Psoas muscle (tissue), 8 donors: ENCODE data around the gene TARBP1. TPM values are rescaled to one million over a fixed set of nuclear protein-coding genes. Genes with fewer than 3 reads are reported as not detected.
A peak's percentile ranks its signal among the peaks of the same experiment; 100 is the strongest.
"Not testable (repeated sequence)": the region's sequence is repeated elsewhere in the genome, so short reads cannot be mapped to it uniquely, and the experiment has no call there.

ENCODE experiments used
- ATAC-seq, 4 donors: fragments of 200-7000 bp; cut with Tn5 transposase; one replicate each; pipeline ENCODE4 v1.9.1; 2020; ENCODE audit warnings: moderate library complexity in 3 of 4, mild to moderate bottlenecking in 2 of 4
- DNase-seq, 2 donors: peaks; one replicate each; pipeline ENCODE4 v3.0.0-alpha.2; 2020
- H3K27ac ChIP-seq: fragments of 200-600 bp; one replicate; pipeline ENCODE4 v1.8.0; 2022
- H3K27me3 ChIP-seq, 3 donors: fragments of 200-600 bp in 1 of 3; one replicate each; pipeline versions ENCODE4 v1.6.1 to v1.8.0; 2013 to 2022; ENCODE audit warnings: low read length in 2 of 3, mild to moderate bottlenecking in 2 of 3, moderate library complexity in 1 of 3; ENCODE audit not compliant: insufficient read depth in 3 of 3
- H3K36me3 ChIP-seq, 2 donors: fragments of 200-600 bp in 1 of 2; one replicate each; pipeline versions ENCODE4 v1.6.1 to v1.8.0; 2013 to 2022; ENCODE audit warnings: low read depth in 1 of 2, mild to moderate bottlenecking in 1 of 2, moderate library complexity in 1 of 2; ENCODE audit not compliant: insufficient read depth in 1 of 2
- H3K4me1 ChIP-seq: fragments of 200-600 bp; one replicate; pipeline ENCODE4 v1.8.0; 2022
- H3K4me3 ChIP-seq: fragments of 200-600 bp; one replicate; pipeline ENCODE4 v1.8.0; 2022; ENCODE audit warnings: mild to moderate bottlenecking
- H3K9me3 ChIP-seq: fragments of 200-600 bp; one replicate; pipeline ENCODE4 v1.8.0; 2022
- CTCF ChIP-seq: fragments of 200-600 bp; IDR thresholded peaks from one replicate; pipeline ENCODE4 v1.8.0; 2022; ENCODE audit warnings: antibody characterized with exemption
- WGBS, 3 donors: extraction: QIAGEN DNeasy Blood & Tissue Kit; methylation state at CpG; one replicate each; pipeline versions ENCODE4 v1.1.6 to v1.1.7; 2013; 5-methylcytosine and 5-hydroxymethylcytosine counted together
- intact Hi-C, 2 donors: fragments of 100-400 bp; cut with DNase I; formaldehyde crosslinking; loops; one replicate each; pipeline versions ENCODE4 v1.11.0 to v1.14.2; 2022
- polyA plus RNA-seq, 3 donors: library from polyadenylated mRNA; stranded (reverse); fragments of 200-250 nt; gene quantifications; one replicate each; pipeline ENCODE4 v1.2.3, GENCODE V29; 2013
- total RNA-seq, 4 donors: library from RNA; stranded (reverse); fragmentation: NEBNext Ultra II Directional in 2 of 4; extraction: Animal tissue kit (Norgen Biotek cat#: 25700) in 2 of 4; gene quantifications; one replicate each; pipeline versions ENCODE4 v1.2.1 to v1.2.4, GENCODE V29; 2021 to 2023
- donor health status: healthy with polysubstance abuse.
- donor health status: DM: no; HTN: no; CAD: no; lungs with moderate emphysema.
- donor health status: Bipolar disorder and iron deficiency.
- donor health status: healthy.
- donor health status: DM: yes; HTN: yes; CAD: no.
- donor health status: DM: no; HTN: no; CAD: no.
- donor health status: DM: no; HTN: no; CAD: no.
- donor health status: DM: yes; HTN: yes; CAD: no.

Gene TARBP1
- total and polyA plus RNA-seq, 7 donors, result 5.8 to 10.5 (median 8.5) TPM

DNA sequence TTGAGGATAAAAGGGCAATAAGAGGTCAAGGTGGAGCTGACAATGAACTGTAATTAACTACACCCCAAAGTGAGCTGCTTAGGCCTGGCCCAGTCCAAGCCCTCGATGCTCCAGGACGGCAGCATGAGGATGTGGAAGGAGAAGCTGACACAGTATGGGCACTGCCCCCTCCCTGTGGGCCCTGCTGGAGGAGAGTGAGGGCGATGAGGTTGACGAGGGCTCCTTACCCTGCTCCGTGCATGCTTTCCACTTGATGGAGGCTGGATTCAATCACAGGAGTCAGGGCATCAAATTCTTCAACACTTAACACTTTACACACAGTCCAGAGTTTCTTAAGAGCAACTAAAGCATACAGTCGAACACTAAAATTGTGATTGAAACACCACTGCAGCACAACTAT lies 73.3 kb downstream of the TARBP1 start:
- Histone ChIP-seq H3K9me3 (no peaks in the 10 kb centered on the region), H3K4me1 (no peaks in the 10 kb centered on the region), H3K4me3 (no peak overlapping the region), H3K27ac (no peak overlapping the region), H3K27me3 (no peaks in the 10 kb centered on the region), H3K36me3 (peaks cover 0 to 33% of the 10 kb centered on the region in 2 donors)
- intact Hi-C loops, result loop anchor here in 1 of 2 donors (5.0 kb wide), 1 partner anchor 33 kb away; the partner anchor contains the start of gene COA6
- DNase-seq (no peak), ATAC-seq (no peak)
- no peak for TF ChIP-seq CTCF
- 72 to 84% (median 73%) methylated on average over 6 of the region's 6 CpGs for WGBS, 3 donors

GRCh38 chr1:234402939-234403338 lies 76.0 kb downstream of the TARBP1 start:
- Histone ChIP-seq H3K4me3 (no peak overlapping the region), H3K27me3 (no peaks in the 10 kb centered on the region), H3K4me1 (peaks cover 14% of the 10 kb centered on the region), H3K9me3 (no peaks in the 10 kb centered on the region), H3K36me3 (peaks cover 0 to 13% of the 10 kb centered on the region in 2 donors), H3K27ac (peak overlapping the region; percentile 31)
- intact Hi-C loops, result no loop called here
- TF ChIP-seq CTCF, result no peak
- ATAC-seq (peak in 1 of 4 donors; percentile 41), DNase-seq (no peak)
- 91 to 93% (median 92%) methylated on average over 3 of the region's 3 CpGs for WGBS, 3 donors

GRCh38 chr1:234401658-234402057 lies 77.3 kb downstream of the TARBP1 start:
- DNase-seq, result no peak
- H3K4me3 ChIP-seq, result no peak overlapping the region
- H3K36me3 ChIP-seq, result peaks cover 0 to 13% of the 10 kb centered on the region in 2 donors
- H3K4me1 ChIP-seq, result peaks cover 15% of the 10 kb centered on the region
- TF ChIP-seq CTCF, result no peak
- H3K27me3 ChIP-seq, result no peaks in the 10 kb centered on the region
- no peaks in the 10 kb centered on the region for H3K9me3 ChIP-seq
- H3K27ac ChIP-seq, result no peak overlapping the region
- intact Hi-C loops, result no loop called here
- no peak for ATAC-seq
- WGBS, 3 donors, result 95 to 96% (median 95%) methylated on average over 3 of the region's 3 CpGs

DNA sequence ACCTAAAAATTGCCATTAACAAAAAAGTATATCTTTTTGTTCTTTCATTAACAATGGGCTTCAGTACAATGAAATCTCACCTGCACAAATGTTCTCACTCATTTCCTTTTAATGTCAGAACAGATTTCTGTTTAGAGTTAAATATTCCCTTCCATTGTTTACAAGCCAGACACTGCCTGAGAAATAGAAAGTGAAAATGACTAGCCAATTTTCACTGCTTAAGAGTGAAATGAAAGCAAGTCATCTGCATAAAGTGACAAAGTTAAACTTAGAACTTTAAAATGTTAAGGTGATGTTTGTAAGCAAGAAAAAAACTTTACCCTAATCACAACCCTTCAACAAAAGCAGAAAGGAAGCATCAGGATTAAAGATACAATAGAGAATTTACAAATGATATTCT lies 78.2 kb downstream of the TARBP1 start:
- DNase-seq, result no peak
- peak overlapping the region; percentile 4 for H3K27ac ChIP-seq
- H3K4me3 ChIP-seq, result no peak overlapping the region
- H3K4me1 ChIP-seq, result peaks cover 15% of the 10 kb centered on the region
- H3K9me3 ChIP-seq, result no peaks in the 10 kb centered on the region
- no peaks in the 10 kb centered on the region for H3K27me3 ChIP-seq
- no peak for ATAC-seq
- no peak for TF ChIP-seq CTCF
- intact Hi-C loops, result no loop called here
- peaks cover 0 to 19% of the 10 kb centered on the region in 2 donors for H3K36me3 ChIP-seq

- Histone ChIP-seq H3K4me1 (peaks cover 15% of the 10 kb centered on the region), H3K36me3 (peaks cover 0 to 16% of the 10 kb centered on the region in 2 donors), H3K27ac (peak overlapping the region; percentile 75)
- intact Hi-C loops, ATAC-seq, DNase-seq, H3K27me3 ChIP-seq, H3K4me3 ChIP-seq, H3K9me3 ChIP-seq: not testable (repeated sequence)
- WGBS, 3 donors, result 66 to 84% (median 84%) methylated on average over 6 of the region's 6 CpGs
These were observed 79.5 kb downstream of the TARBP1 start for GRCh38 chr1:234399515-234399914.
